B cell (primary cell): ENCODE data around the gene CSTF2. TPM values are rescaled to one million over a fixed set of nuclear protein-coding genes. Genes with fewer than 3 reads are reported as not detected.

Experiments used
- ATAC-seq: fragments of 200-7000 bp; cut with Tn5 transposase; one replicate; pipeline ENCODE4 v1.10.0; 2021; ENCODE audit warnings: low read depth, mild to moderate bottlenecking, moderate number of reproducible peaks, moderate library complexity
- CTCF ChIA-PET: fragments of 350-600 bp; sonication (Branson Sonifier 250); formaldehyde crosslinking; loops from one replicate; lab custom pipeline; 2021; ENCODE audit warnings: antibody characterized with exemption, inconsistent platforms; lab: Charles Lee
- POLR2A ChIA-PET: fragments of 350-600 bp; sonication (Branson Sonifier 250); formaldehyde crosslinking; loops from one replicate; lab custom pipeline; 2021; ENCODE audit warnings: antibody characterized with exemption; lab: Charles Lee
- DNase-seq: peaks from one replicate; pipeline ENCODE4 v3.0.0; 2013
- H2AFZ ChIP-seq: 2 replicates; pipeline ENCODE4 v1.6.1; 2012; ENCODE audit warnings: mild to moderate bottlenecking, low read depth, low read length; ENCODE audit not compliant: insufficient read depth, poor library complexity, severe bottlenecking
- H3K27ac ChIP-seq, 2 donors: 1 replicate in 1 of 2; 2 replicates in 1 of 2; pipeline ENCODE4 v1.5.1; 2012 to 2013; ENCODE audit warnings: low read length in 2 of 2, mild to moderate bottlenecking in 2 of 2, moderate library complexity in 1 of 2
- H3K27me3 ChIP-seq, 4 experiments: fragments of 200-600 bp in 1 of 4; sonication (generic) in 1 of 4; replicated peaks in 1 of 4; 1 replicate in 2 of 4; 2 replicates in 2 of 4; pipeline versions ENCODE4 v1.6.1 to v1.7.0; 2013 to 2016; ENCODE audit warnings: low read length in 3 of 4, mild to moderate bottlenecking in 2 of 4, mixed read lengths in 1 of 4, moderate library complexity in 1 of 4; ENCODE audit not compliant: insufficient read depth in 4 of 4, control insufficient read depth in 3 of 4; ENCODE audit errors: control extremely low read depth in 1 of 4
- H3K36me3 ChIP-seq, 2 experiments: replicated peaks in 1 of 2; 1 replicate in 1 of 2; 2 replicates in 1 of 2; pipeline versions ENCODE4 v1.6.1 to v1.7.1; 2013; ENCODE audit warnings: low read length in 1 of 2; ENCODE audit not compliant: insufficient read depth in 2 of 2, control insufficient read depth in 1 of 2; ENCODE audit errors: control extremely low read depth in 1 of 2, extremely low read depth in 1 of 2
- H3K4me1 ChIP-seq, 2 donors: fragments of 200-600 bp in 1 of 2; sonication (generic) in 1 of 2; 1 replicate in 1 of 2; 2 replicates in 1 of 2; pipeline versions ENCODE4 v1.5.1 to v1.6.1; 2013 to 2017; ENCODE audit warnings: low read length in 2 of 2; ENCODE audit not compliant: control insufficient read depth in 2 of 2, insufficient read depth in 2 of 2
- H3K4me2 ChIP-seq: replicated peaks from 2 replicates; pipeline ENCODE3; 2012; ENCODE audit warnings: mild to moderate bottlenecking, low read depth, low read length; ENCODE audit not compliant: poor library complexity, severe bottlenecking
- H3K4me3 ChIP-seq, 5 experiments: fragments of 200-600 bp in 1 of 5; sonication (generic) in 1 of 5; 1 replicate in 3 of 5; 2 replicates in 2 of 5; pipeline versions ENCODE4 v1.5.1 to v1.7.0; 2011 to 2016; ENCODE audit warnings: low read length in 4 of 5, mild to moderate bottlenecking in 4 of 5, low read depth in 2 of 5, control low read depth in 1 of 5, moderate library complexity in 1 of 5; ENCODE audit not compliant: insufficient read depth in 1 of 5; ENCODE audit errors: control extremely low read depth in 1 of 5, extremely low read depth in 1 of 5
- H3K79me2 ChIP-seq: fragments of 200-600 bp; sonication (generic); one replicate; pipeline ENCODE4 v1.6.0; 2016; ENCODE audit warnings: low read length; ENCODE audit not compliant: control insufficient read depth, insufficient read depth
- H3K9ac ChIP-seq: fragments of 200-600 bp; sonication (generic); 2 replicates; pipeline ENCODE4 v1.6.1; 2017; ENCODE audit warnings: mild to moderate bottlenecking, low read length, moderate library complexity
- H3K9me3 ChIP-seq, 3 donors: one replicate each; pipeline versions ENCODE4 v1.6.1 to v1.7.1; 2013; ENCODE audit warnings: low read length in 2 of 3; ENCODE audit not compliant: control insufficient read depth in 2 of 3, insufficient read depth in 1 of 3; ENCODE audit errors: control extremely low read depth in 1 of 3
- H4K20me1 ChIP-seq: 2 replicates; pipeline ENCODE4 v1.6.0; 2012; ENCODE audit warnings: mild to moderate bottlenecking, low read length; ENCODE audit not compliant: insufficient read depth, control insufficient read depth, poor library complexity, severe bottlenecking
- H3K27ac Mint-ChIP-seq: one replicate; pipeline ENCODE4 v1.8.0; 2021; ENCODE audit warnings: mixed read lengths
- H3K27me3 Mint-ChIP-seq: one replicate; pipeline ENCODE4 v1.8.0; 2021; ENCODE audit warnings: mixed read lengths
- H3K4me1 Mint-ChIP-seq: one replicate; pipeline ENCODE4 v1.8.0; 2021; ENCODE audit warnings: mixed read lengths
- H3K4me3 Mint-ChIP-seq: one replicate; pipeline ENCODE4 v1.8.0; 2021; ENCODE audit warnings: mixed read lengths
- H3K9me3 Mint-ChIP-seq: one replicate; pipeline ENCODE4 v1.8.0; 2022; ENCODE audit warnings: mixed read lengths; ENCODE audit not compliant: insufficient read depth
- CTCF ChIP-seq: fragments of 200-600 bp; IDR thresholded peaks from one replicate; pipeline ENCODE4 v1.8.0; 2022; ENCODE audit warnings: antibody characterized with exemption, mild to moderate bottlenecking
- EZH2 ChIP-seq: IDR thresholded peaks from 2 replicates; pipeline ENCODE4 v1.6.1; 2012; ENCODE audit warnings: borderline replicate concordance, low read depth, mild to moderate bottlenecking, moderate library complexity, low read length; ENCODE audit not compliant: insufficient read depth, poor library complexity, severe bottlenecking
- WGBS: methylation state at CpG from one replicate; pipeline ENCODE4 v1.1.5; 2013; ENCODE audit warnings: missing lambda C conversion rate; ENCODE audit not compliant: insufficient coverage; 5-methylcytosine and 5-hydroxymethylcytosine counted together
- intact Hi-C: fragments of 100-400 bp; cut with micrococcal nuclease; formaldehyde crosslinking; loops from one replicate; pipeline ENCODE4 v1.10.0; 2022
- polyA plus RNA-seq: library from polyadenylated mRNA; depleted of rRNA; stranded (reverse); fragments of >200 nt; gene quantifications from 2 replicates; pipeline ENCODE4 v1.2.3, GENCODE V29; 2012
- total RNA-seq, 2 donors: library from RNA; stranded (reverse); fragments of 120-200 nt in 1 of 2; gene quantifications; 1 replicate in 1 of 2; 2 replicates in 1 of 2; pipeline versions ENCODE4 v1.2.3 to v1.2.4, GENCODE V29; 2013 to 2022

Gene CSTF2
- total and polyA plus RNA-seq, 2 donors (not counting 1 experiment from before 2014, with no cell fraction given): 7.0 to 16.4 TPM

- TF ChIP-seq CTCF (no peak), EZH2 (no peak)
- peaks cover 0 to 7% of the 10 kb centered on the region in 2 donors for H3K4me1 ChIP-seq
- no peak overlapping the region for H2AFZ ChIP-seq
- no peaks in the 10 kb centered on the region for H3K36me3 ChIP-seq
- no peak overlapping the region for H3K4me3 ChIP-seq
- H3K4me2 ChIP-seq: no peak overlapping the region
- DNase-seq: no peak
- H3K27me3 ChIP-seq: no peaks in the 10 kb centered on the region
- no peaks in the 10 kb centered on the region for H4K20me1 ChIP-seq
- H3K27ac ChIP-seq: no peak overlapping the region
- no peak for ATAC-seq
- WGBS: 100% methylated on average over 2 of the region's 4 CpGs
- Mint-ChIP-seq H3K27ac (no peak overlapping the region), H3K9me3 (no peaks in the 10 kb centered on the region), H3K27me3 (no peaks in the 10 kb centered on the region), H3K4me1 (peaks cover 5% of the 10 kb centered on the region), H3K4me3 (no peak overlapping the region)
- intact Hi-C loops: no loop called here
- POLR2A ChIA-PET: no interaction called here
- CTCF ChIA-PET: no interaction called here
- H3K9ac ChIP-seq: no peak overlapping the region
- no peaks in the 10 kb centered on the region for H3K9me3 ChIP-seq
- no peaks in the 10 kb centered on the region for H3K79me2 ChIP-seq
Measured at GRCh38 chrX:100850317-100850716, 30.1 kb downstream of the CSTF2 start.

- intact Hi-C loops: no loop called here
- Histone ChIP-seq H3K36me3 (no peaks in the 10 kb centered on the region), H4K20me1 (no peaks in the 10 kb centered on the region), H3K27ac (no peak overlapping the region), H3K27me3 (no peaks in the 10 kb centered on the region), H3K79me2 (no peaks in the 10 kb centered on the region), H3K4me2 (no peak overlapping the region), H3K4me3 (no peak overlapping the region), H2AFZ (no peak overlapping the region), H3K9me3 (no peaks in the 10 kb centered on the region), H3K4me1 (peaks cover 0 to 7% of the 10 kb centered on the region in 2 donors), H3K9ac (no peak overlapping the region)
- no peaks in the 10 kb centered on the region for H3K27me3 Mint-ChIP-seq
- H3K27ac Mint-ChIP-seq: no peak overlapping the region
- H3K4me1 Mint-ChIP-seq: peaks cover 5% of the 10 kb centered on the region
- CTCF ChIA-PET: no interaction called here
- H3K9me3 Mint-ChIP-seq: no peaks in the 10 kb centered on the region
- no peak overlapping the region for H3K4me3 Mint-ChIP-seq
- TF ChIP-seq CTCF (no peak), EZH2 (no peak)
- WGBS: no CpG with 5 or more reads among the region's 2 CpGs
- POLR2A ChIA-PET: no interaction called here
- no peak for DNase-seq
- ATAC-seq: no peak
Measured at GRCh38 chrX:100852810-100853209, 32.6 kb downstream of the CSTF2 start.
